Gastrocnemius medialis (tissue), 4 donors: ENCODE results near the gene PARD6G.

ENCODE experiments used
- CTCF ChIP-seq, 5 experiments: fragments of 450-650 bp in 3 of 5; fragments of 200-600 bp in 2 of 5; sonication (generic) in 2 of 5; IDR thresholded peaks in 4 of 5; conservative IDR thresholded peaks in 1 of 5; 1 replicate in 4 of 5; 2 replicates in 1 of 5; pipeline ENCODE4 v1.5.1; 2016 to 2019; ENCODE audit warnings: antibody characterized with exemption in 5 of 5, mild to moderate bottlenecking in 3 of 5, moderate library complexity in 3 of 5
- POLR2A ChIP-seq, 2 donors: fragments of 450-650 bp; IDR thresholded peaks; one replicate each; pipeline ENCODE4 v1.6.1; 2017; ENCODE audit warnings: antibody characterized with exemption in 2 of 2, mild to moderate bottlenecking in 2 of 2, moderate library complexity in 2 of 2

- TF ChIP-seq CTCF (IDR thresholded peaks at IDR 0.05 in 4 of 5, conservative IDR thresholded peaks at IDR 0.05 in 1 of 5) (no peak), POLR2A (IDR thresholded peaks at IDR 0.05) (no peak)
Observed at GRCh38 chr18:80228051-80228848, 19.1 kb downstream of the PARD6G start.
